HG03354 (cell line): ENCODE measurements around the gene CAVIN4.

Experiments used
- ATAC-seq: cut with Tn5 transposase; IDR thresholded peaks from one replicate; pipeline ENCODE4 v1.9.1; 2021; ENCODE audit warnings: mild to moderate bottlenecking; ENCODE audit not compliant: unreplicated experiment, poor library complexity, severe bottlenecking

Gene CAVIN4

GRCh38 chr9:100577776-100578448 lies at the start of gene CAVIN4:
Gene CAVIN4, plus strand, starts transcription at chr9:100578079. Its CDS starts 65 bp downstream, at chr9:100578144.
- ATAC-seq: no peak

- ATAC-seq: no peak
Observed at GRCh38 chr9:100534401-100534800, 43.5 kb upstream of the CAVIN4 start.

- no peak for ATAC-seq
Observed at GRCh38 chr9:100540327-100540726, 37.6 kb upstream of the CAVIN4 start.

GRCh38 chr9:100549048-100549447 lies 28.8 kb upstream of the CAVIN4 start:
- ATAC-seq: no peak

- no peak for ATAC-seq
Observed at GRCh38 chr9:100554935-100555401, 22.9 kb upstream of the CAVIN4 start.

GRCh38 chr9:100555471-100555870 lies 22.4 kb upstream of the CAVIN4 start:
- no peak for ATAC-seq

- ATAC-seq: no peak
Observed at GRCh38 chr9:100557053-100557452, 20.8 kb upstream of the CAVIN4 start.

GRCh38 chr9:100561256-100561655 lies 16.6 kb upstream of the CAVIN4 start:
- ATAC-seq: no peak

GRCh38 chr9:100567856-100568255 lies 10.0 kb upstream of the CAVIN4 start:
- no peak for ATAC-seq

- no peak for ATAC-seq
Observed at GRCh38 chr9:100573655-100574260, 4.1 kb upstream of the CAVIN4 start.

- ATAC-seq: no peak
Observed at GRCh38 chr9:100575006-100575405, 2.9 kb upstream of the CAVIN4 start.

- ATAC-seq: no peak
Observed at GRCh38 chr9:100575765-100576386, 2.0 kb upstream of the CAVIN4 start.

- no peak for ATAC-seq
Observed at GRCh38 chr9:100578610-100579009, 731 bp downstream of the CAVIN4 start.

- ATAC-seq: no peak
Observed at GRCh38 chr9:100579665-100580064, 1.8 kb downstream of the CAVIN4 start.

GRCh38 chr9:100580257-100580656 lies 2.4 kb downstream of the CAVIN4 start:
- ATAC-seq: no peak

GRCh38 chr9:100581081-100581480 lies 3.2 kb downstream of the CAVIN4 start:
- ATAC-seq: no peak

GRCh38 chr9:100581661-100582060 lies 3.8 kb downstream of the CAVIN4 start:
- ATAC-seq: no peak

GRCh38 chr9:100583014-100583802 lies 5.3 kb downstream of the CAVIN4 start:
- ATAC-seq: no peak

GRCh38 chr9:100584951-100585350 lies 7.1 kb downstream of the CAVIN4 start:
- ATAC-seq: no peak

- no peak for ATAC-seq
Observed at GRCh38 chr9:100586093-100586492, 8.2 kb downstream of the CAVIN4 start.
